Fibroblast of the aortic adventitia (primary cell): ENCODE measurements around the gene CORT. TPM values are rescaled to one million over a fixed set of nuclear protein-coding genes. Genes with fewer than 3 reads are reported as not detected.

Source experiments
- DNase-seq: peaks from one replicate; pipeline ENCODE4 v3.0.0-alpha.2; 2010; ENCODE audit warnings: low read depth
- H3K4me3 ChIP-seq: 2 replicates; pipeline ENCODE4 v1.5.1; 2011; ENCODE audit warnings: low read depth, mild to moderate bottlenecking, control low read depth, low read length, moderate library complexity
- CTCF ChIP-seq: IDR thresholded peaks from 2 replicates; pipeline ENCODE4 v1.5.1; 2011; ENCODE audit warnings: mild to moderate bottlenecking, low read length, control low read depth, inconsistent platforms; ENCODE audit not compliant: insufficient read depth
- total RNA-seq: library from RNA; depleted of rRNA; stranded (reverse); fragments of >200 nt; gene quantifications from 2 replicates; pipeline ENCODE4 v1.2.3, GENCODE V29; 2012; ENCODE audit warnings: low replicate concordance

Gene CORT
- total RNA-seq, 1 donor, result 0.36 TPM

GRCh38 chr1:10430216-10431069 lies 19.4 kb upstream of the CORT start, which contains the start of gene CENPS:
CENPS (plus strand) TSS chr1:10430433; CDS start chr1:10430518, 85 bp downstream.
- TF ChIP-seq CTCF, result peak; percentile 80
- peak within 1 kb of the TSS; percentile 89 for H3K4me3 ChIP-seq
- DNase-seq, result peak; percentile 81

GRCh38 chr1:10431070-10431730 lies 18.6 kb upstream of the CORT start:
- TF ChIP-seq CTCF, result no peak
- peak overlapping the region; percentile 89 for H3K4me3 ChIP-seq
- DNase-seq, result peak; percentile 38

GRCh38 chr1:10432910-10433700 lies 16.7 kb upstream of the CORT start:
- no peak for DNase-seq
- TF ChIP-seq CTCF, result no peak
- no peak overlapping the region for H3K4me3 ChIP-seq

- no peak for TF ChIP-seq CTCF
- H3K4me3 ChIP-seq, result no peak overlapping the region
- DNase-seq, result no peak
These were observed 16.0 kb upstream of the CORT start for GRCh38 chr1:10433790-10434189.

GRCh38 chr1:10434590-10434989 lies 15.2 kb upstream of the CORT start:
- no peak for DNase-seq
- no peak for TF ChIP-seq CTCF
- H3K4me3 ChIP-seq, result no peak overlapping the region

- no peak overlapping the region for H3K4me3 ChIP-seq
- no peak for DNase-seq
- TF ChIP-seq CTCF, result no peak
These were observed 12.8 kb upstream of the CORT start for GRCh38 chr1:10437052-10437451.
